CD4-positive, alpha-beta memory T cell (primary cell): Measurements from ENCODE around the gene ADAM30. TPM values are rescaled to one million over a fixed set of nuclear protein-coding genes. Genes with fewer than 3 reads are reported as not detected.

Experiments used
- CTCF ChIA-PET: fragments of 350-600 bp; sonication (Branson Sonifier 250); formaldehyde crosslinking; loops from one replicate; lab custom pipeline; 2021; ENCODE audit warnings: inconsistent platforms; ENCODE audit not compliant: partially characterized antibody; lab: Charles Lee
- POLR2A ChIA-PET: fragments of 350-600 bp; sonication (Branson Sonifier 250); formaldehyde crosslinking; loops from one replicate; lab custom pipeline; 2021; ENCODE audit not compliant: partially characterized antibody; lab: Charles Lee
- DNase-seq, 5 donors: peaks; one replicate each; pipeline versions ENCODE4 v3.0.0 to v3.0.0-alpha.2; 2020 to 2022; ENCODE audit warnings: mixed read lengths in 1 of 5
- H3K27ac ChIP-seq: one replicate; pipeline ENCODE4 v1.7.0; 2013; ENCODE audit warnings: low read depth, low read length
- H3K27me3 ChIP-seq: 2 replicates; pipeline ENCODE4 v1.7.0; 2013; ENCODE audit warnings: mild to moderate bottlenecking, low read length, moderate library complexity; ENCODE audit not compliant: insufficient read depth
- H3K36me3 ChIP-seq: 2 replicates; pipeline ENCODE4 v1.7.0; 2013; ENCODE audit warnings: mild to moderate bottlenecking, low read length, moderate library complexity; ENCODE audit not compliant: insufficient read depth
- H3K4me1 ChIP-seq: 2 replicates; pipeline ENCODE4 v1.7.0; 2013; ENCODE audit warnings: mild to moderate bottlenecking, low read length, moderate library complexity; ENCODE audit not compliant: insufficient read depth
- H3K4me3 ChIP-seq, 2 donors: one replicate each; pipeline ENCODE4 v1.7.0; 2013; ENCODE audit warnings: low read length in 2 of 2, mild to moderate bottlenecking in 1 of 2
- H3K9me3 ChIP-seq, 2 donors: one replicate each; pipeline ENCODE4 v1.7.0; 2013; ENCODE audit warnings: low read length in 2 of 2, control low read depth in 1 of 2; ENCODE audit not compliant: control insufficient read depth in 1 of 2
- H3K27ac Mint-ChIP-seq, 7 donors: one replicate each; pipeline ENCODE4 v1.8.0; 2020 to 2021; ENCODE audit warnings: mixed read lengths in 7 of 7, mild to moderate bottlenecking in 6 of 7, inconsistent platforms in 3 of 7, moderate library complexity in 3 of 7
- H3K27me3 Mint-ChIP-seq, 2 donors: one replicate each; pipeline ENCODE4 v1.8.0; 2020 to 2021; ENCODE audit warnings: mixed read lengths in 2 of 2
- H3K36me3 Mint-ChIP-seq, 2 donors: one replicate each; pipeline ENCODE4 v1.8.0; 2020 to 2021; ENCODE audit warnings: mixed read lengths in 2 of 2, inconsistent platforms in 1 of 2, mild to moderate bottlenecking in 1 of 2
- H3K4me1 Mint-ChIP-seq, 4 donors: one replicate each; pipeline ENCODE4 v1.8.0; 2020 to 2021; ENCODE audit warnings: mixed read lengths in 4 of 4, mild to moderate bottlenecking in 1 of 4
- H3K4me3 Mint-ChIP-seq, 8 donors: one replicate each; pipeline ENCODE4 v1.8.0; 2020 to 2021; ENCODE audit warnings: mixed read lengths in 8 of 8, mild to moderate bottlenecking in 7 of 8, moderate library complexity in 6 of 8, inconsistent platforms in 3 of 8
- H3K9me3 Mint-ChIP-seq, 8 donors: one replicate each; pipeline ENCODE4 v1.8.0; 2020 to 2021; ENCODE audit warnings: mixed read lengths in 8 of 8, mild to moderate bottlenecking in 5 of 8, inconsistent platforms in 3 of 8, moderate library complexity in 1 of 8
- intact Hi-C: fragments of 100-400 bp; cut with micrococcal nuclease; formaldehyde crosslinking; loops from one replicate; pipeline ENCODE4 v1.15.1; 2023
- polyA plus RNA-seq, 2 donors: library from polyadenylated mRNA; unstranded; fragments of 300-500 nt; fragmentation: Illumina TruSeq; gene quantifications; one replicate each; pipeline ENCODE4 v1.2.3, GENCODE V29; 2021
- total RNA-seq, 2 experiments: library from RNA; stranded (reverse); gene quantifications; one replicate each; pipeline ENCODE4 v1.2.3, GENCODE V29; 2021

ADAM30 gene
- total RNA-seq = not detected
- not detected for polyA plus RNA-seq

GRCh38 chr1:119896303-119896702, at the start of gene ADAM30:
ADAM30 (minus strand) TSS chr1:119896515; CDS start chr1:119896336, 179 bp downstream.
- H3K4me1 ChIP-seq = peaks cover 13% of the 10 kb centered on the region
- H3K9me3 Mint-ChIP-seq = no peaks in the 10 kb centered on the region
- no peak within 1 kb of the TSS for H3K27ac Mint-ChIP-seq
- H3K36me3 Mint-ChIP-seq = no peaks in the 10 kb centered on the region
- H3K36me3 ChIP-seq = no peaks in the 10 kb centered on the region
- H3K4me3 Mint-ChIP-seq = no peak within 1 kb of the TSS
- no peaks in the 10 kb centered on the region for H3K27me3 ChIP-seq
- H3K27me3 Mint-ChIP-seq = peaks cover 6 to 7% of the 10 kb centered on the region in 2 donors
- H3K4me3 ChIP-seq = no peak within 1 kb of the TSS
- no peaks in the 10 kb centered on the region for H3K9me3 ChIP-seq
- ChIA-PET POLR2A (no interaction called here), CTCF (no interaction called here)
- H3K4me1 Mint-ChIP-seq = peaks cover 7 to 12% (median 11%) of the 10 kb centered on the region in 4 donors
- H3K27ac ChIP-seq = no peak within 1 kb of the TSS
- intact Hi-C loops = no loop called here
- no peak for DNase-seq

GRCh38 chr1:119943216-119943615, 46.9 kb upstream of the ADAM30 start:
- Mint-ChIP-seq H3K9me3 (no peaks in the 10 kb centered on the region), H3K36me3 (peaks cover 44 to 50% of the 10 kb centered on the region in 2 donors), H3K27ac (peak overlapping the region in 1 of 7 donors; percentile 8), H3K27me3 (no peaks in the 10 kb centered on the region), H3K4me1 (peaks cover 0 to 2% (median 0%) of the 10 kb centered on the region in 4 donors), H3K4me3 (no peak overlapping the region)
- no peak overlapping the region for H3K27ac ChIP-seq
- no peaks in the 10 kb centered on the region for H3K27me3 ChIP-seq
- intact Hi-C loops = loop anchor here (10.0 kb wide), 1 partner anchor 202 kb away; no protein-coding TSS in a partner anchor
- no peaks in the 10 kb centered on the region for H3K4me1 ChIP-seq
- no peaks in the 10 kb centered on the region for H3K9me3 ChIP-seq
- DNase-seq = no peak
- CTCF ChIA-PET = interaction anchor here (1.3 to 1.7 kb wide), 2 partner anchors 8 to 10 kb away, joined by 3 to 8 read pairs; no protein-coding TSS in a partner anchor
- POLR2A ChIA-PET = no interaction called here
- H3K4me3 ChIP-seq = no peak overlapping the region
- peaks cover 7% of the 10 kb centered on the region for H3K36me3 ChIP-seq

GRCh38 chr1:119941392-119941791, 45.1 kb upstream of the ADAM30 start:
- DNase-seq = no peak
- CTCF ChIA-PET = interaction anchor here (0.6 to 1.1 kb wide), 2 partner anchors 8 to 27 kb away, joined by 3 to 5 read pairs; no protein-coding TSS in a partner anchor
- peaks cover 0 to 3% (median 0%) of the 10 kb centered on the region in 4 donors for H3K4me1 Mint-ChIP-seq
- peaks cover 54 to 57% of the 10 kb centered on the region in 2 donors for H3K36me3 Mint-ChIP-seq
- Histone ChIP-seq H3K4me3 (no peak overlapping the region), H3K9me3 (no peaks in the 10 kb centered on the region), H3K36me3 (peaks cover 21% of the 10 kb centered on the region), H3K27me3 (no peaks in the 10 kb centered on the region), H3K4me1 (no peaks in the 10 kb centered on the region), H3K27ac (no peak overlapping the region)
- no peak overlapping the region for H3K4me3 Mint-ChIP-seq
- H3K27ac Mint-ChIP-seq = peak overlapping the region in 1 of 7 donors; percentile 13
- H3K9me3 Mint-ChIP-seq = no peaks in the 10 kb centered on the region
- no peaks in the 10 kb centered on the region for H3K27me3 Mint-ChIP-seq
- intact Hi-C loops = loop anchor here (10.0 kb wide), 1 partner anchor 203 kb away; no protein-coding TSS in a partner anchor
- POLR2A ChIA-PET = no interaction called here

- no peak overlapping the region for H3K27ac ChIP-seq
- intact Hi-C loops = loop anchor here (10.0 kb wide), 1 partner anchor 204 kb away; no protein-coding TSS in a partner anchor
- no peak overlapping the region for H3K27ac Mint-ChIP-seq
- H3K9me3 Mint-ChIP-seq = no peaks in the 10 kb centered on the region
- DNase-seq = no peak
- H3K4me3 Mint-ChIP-seq = no peak overlapping the region
- H3K36me3 Mint-ChIP-seq = peaks cover 59 to 64% of the 10 kb centered on the region in 2 donors
- H3K27me3 Mint-ChIP-seq = no peaks in the 10 kb centered on the region
- no peak overlapping the region for H3K4me3 ChIP-seq
- peaks cover 0 to 2% (median 0%) of the 10 kb centered on the region in 4 donors for H3K4me1 Mint-ChIP-seq
- POLR2A ChIA-PET = no interaction called here
- no peaks in the 10 kb centered on the region for H3K9me3 ChIP-seq
- CTCF ChIA-PET = interaction anchor here (0.6 to 1.1 kb wide), 3 partner anchors 9 to 57 kb away, joined by 3 to 5 read pairs (median 3); no protein-coding TSS in a partner anchor
- H3K27me3 ChIP-seq = no peaks in the 10 kb centered on the region
- H3K36me3 ChIP-seq = peaks cover 28% of the 10 kb centered on the region
- no peaks in the 10 kb centered on the region for H3K4me1 ChIP-seq
These were observed 44.4 kb upstream of the ADAM30 start for GRCh38 chr1:119940697-119941096.

- Mint-ChIP-seq H3K9me3 (peaks cover 3 to 23% (median 19%) of the 10 kb centered on the region in 8 donors), H3K4me3 (no peak overlapping the region), H3K36me3 (peaks cover 85% of the 10 kb centered on the region in 2 donors), H3K27me3 (no peaks in the 10 kb centered on the region), H3K27ac (peak overlapping the region in 1 of 7 donors; percentile 31), H3K4me1 (peaks cover 0 to 2% (median 0%) of the 10 kb centered on the region in 4 donors)
- intact Hi-C loops = no loop called here
- Histone ChIP-seq H3K27me3 (no peaks in the 10 kb centered on the region), H3K27ac (no peak overlapping the region), H3K36me3 (peaks cover 52% of the 10 kb centered on the region), H3K4me3 (no peak overlapping the region), H3K4me1 (no peaks in the 10 kb centered on the region), H3K9me3 (no peaks in the 10 kb centered on the region)
- DNase-seq = no peak
- ChIA-PET CTCF (no interaction called here), POLR2A (no interaction called here)
These were observed 40.9 kb upstream of the ADAM30 start for GRCh38 chr1:119937198-119937597.

GRCh38 chr1:119935915-119936314, 39.6 kb upstream of the ADAM30 start:
- Histone ChIP-seq H3K4me3 (no peak overlapping the region), H3K4me1 (no peaks in the 10 kb centered on the region), H3K27me3 (no peaks in the 10 kb centered on the region), H3K27ac (no peak overlapping the region), H3K9me3 (no peaks in the 10 kb centered on the region), H3K36me3 (peaks cover 52% of the 10 kb centered on the region)
- H3K4me3 Mint-ChIP-seq = no peak overlapping the region
- H3K9me3 Mint-ChIP-seq = peaks cover 3 to 23% (median 19%) of the 10 kb centered on the region in 8 donors
- H3K27ac Mint-ChIP-seq = no peak overlapping the region
- peaks cover 0 to 2% (median 0%) of the 10 kb centered on the region in 4 donors for H3K4me1 Mint-ChIP-seq
- ChIA-PET CTCF (interaction anchor here (1.3 kb wide), 1 partner anchor 11 kb away, joined by 5 read pairs; no protein-coding TSS in a partner anchor), POLR2A (no interaction called here)
- DNase-seq = no peak
- H3K27me3 Mint-ChIP-seq = no peaks in the 10 kb centered on the region
- H3K36me3 Mint-ChIP-seq = peaks cover 74 to 81% of the 10 kb centered on the region in 2 donors
- intact Hi-C loops = no loop called here

- ChIA-PET POLR2A (no interaction called here), CTCF (interaction anchor here (1.0 to 2.4 kb wide), 2 partner anchors 13 to 31 kb away, joined by 3 to 8 read pairs; no protein-coding TSS in a partner anchor)
- no peaks in the 10 kb centered on the region for H3K27me3 ChIP-seq
- H3K36me3 ChIP-seq = peaks cover 48% of the 10 kb centered on the region
- H3K9me3 Mint-ChIP-seq = peaks cover 3 to 23% (median 19%) of the 10 kb centered on the region in 8 donors
- H3K4me1 Mint-ChIP-seq = peaks cover 0 to 2% (median 0%) of the 10 kb centered on the region in 4 donors
- H3K4me3 Mint-ChIP-seq = no peak overlapping the region
- no peak for DNase-seq
- peak overlapping the region in 2 of 7 donors; percentile 1 to 10 for H3K27ac Mint-ChIP-seq
- no peaks in the 10 kb centered on the region for H3K9me3 ChIP-seq
- no peak overlapping the region for H3K4me3 ChIP-seq
- H3K36me3 Mint-ChIP-seq = peaks cover 70 to 78% of the 10 kb centered on the region in 2 donors
- no peaks in the 10 kb centered on the region for H3K27me3 Mint-ChIP-seq
- intact Hi-C loops = no loop called here
- H3K27ac ChIP-seq = no peak overlapping the region
- no peaks in the 10 kb centered on the region for H3K4me1 ChIP-seq
These were observed 39.1 kb upstream of the ADAM30 start for GRCh38 chr1:119935373-119935772.
